Endothelial cell of umbilical vein (primary cell): Measurements from ENCODE around the gene CNTN2.

Source experiments
- CTCF ChIP-seq, 2 donors: IDR thresholded peaks; 1 replicate in 1 of 2; 2 replicates in 1 of 2; pipeline ENCODE4 v1.5.1; 2011; ENCODE audit warnings: low read length in 2 of 2, mild to moderate bottlenecking in 2 of 2, moderate library complexity in 2 of 2, control low read depth in 1 of 2, inconsistent platforms in 1 of 2, low read depth in 1 of 2; ENCODE audit not compliant: insufficient read depth in 1 of 2; ENCODE audit errors: extremely low read depth in 1 of 2
- EZH2 ChIP-seq: IDR thresholded peaks from 2 replicates; pipeline ENCODE4 v1.6.1; 2012; ENCODE audit warnings: borderline replicate concordance, low read depth, mild to moderate bottlenecking, moderate library complexity, low read length, inconsistent platforms; ENCODE audit not compliant: severe bottlenecking
- JUN ChIP-seq: IDR thresholded peaks from 2 replicates; pipeline ENCODE4 v1.6.1; 2011; ENCODE audit warnings: borderline replicate concordance, low read depth; ENCODE audit not compliant: insufficient read length, insufficient read depth
- MYC ChIP-seq: IDR thresholded peaks from one replicate; pipeline ENCODE4 v1.6.1; 2011; ENCODE audit warnings: mild to moderate bottlenecking, low read depth, low read length
- POLR2A ChIP-seq: IDR thresholded peaks from 2 replicates; pipeline ENCODE4 v1.6.1; 2012; ENCODE audit warnings: low read depth, mild to moderate bottlenecking, control low read depth, low read length
- POLR2AphosphoS5 ChIP-seq: IDR thresholded peaks from 2 replicates; pipeline ENCODE4 v1.6.1; 2012; ENCODE audit warnings: low read depth, mild to moderate bottlenecking, control low read depth, low read length, moderate library complexity; ENCODE audit not compliant: insufficient read depth

- TF ChIP-seq MYC, result no peak
- no peak for TF ChIP-seq CTCF (IDR thresholded peaks at IDR 0.05; ENCODE audit: extremely low read depth in 1 of 2, insufficient read depth in 1 of 2, low read depth in 1 of 2, low read length in 2 of 2)
- no peak for TF ChIP-seq EZH2
- TF ChIP-seq POLR2A, result no peak
- no peak for TF ChIP-seq JUN
- TF ChIP-seq POLR2AphosphoS5, result no peak
Measured at GRCh38 chr1:205002705-205003104, 40.3 kb upstream of the CNTN2 start.
